HepG2 (cell line): Measurements from ENCODE around the gene DTD2. TPM values are rescaled to one million over a fixed set of nuclear protein-coding genes. Genes with fewer than 3 reads are reported as not detected.

Source experiments
- ASH2L ChIP-seq: fragments of 300-600, 200-600 bp; sonication (generic); IDR thresholded peaks from 2 replicates; pipeline ENCODE4 v1.7.0; 2017; ENCODE audit warnings: low read depth, mild to moderate bottlenecking, moderate library complexity, mixed read lengths, low read length; ENCODE audit not compliant: insufficient read length
- ATF5 ChIP-seq: sonication (generic); formaldehyde crosslinking; IDR thresholded peaks from 2 replicates; pipeline ENCODE4 v1.4.0; 2020; ENCODE audit warnings: mild to moderate bottlenecking, low read depth, missing genetic modification reagents
- CEBPB ChIP-seq: IDR thresholded peaks from 2 replicates; pipeline ENCODE4 v1.6.1; 2011; ENCODE audit warnings: low read depth, low read length, improper control_type of control experiment, borderline replicate concordance
- CREBL2 ChIP-seq: sonication (generic); formaldehyde crosslinking; IDR thresholded peaks from 2 replicates; pipeline ENCODE4 v1.8.1; 2023; ENCODE audit warnings: missing genetic modification reagents, mild to moderate bottlenecking, borderline replicate concordance
- FOXJ3 ChIP-seq: sonication (generic); formaldehyde crosslinking; IDR thresholded peaks from 2 replicates; pipeline ENCODE4 v1.4.0; 2020; ENCODE audit warnings: missing genetic modification reagents, mild to moderate bottlenecking, borderline replicate concordance
- IRF9 ChIP-seq: sonication (generic); formaldehyde crosslinking; IDR thresholded peaks from 2 replicates; pipeline ENCODE4 v1.8.0; 2022; ENCODE audit warnings: missing genetic modification reagents, mild to moderate bottlenecking, borderline replicate concordance
- POGZ ChIP-seq: sonication (generic); formaldehyde crosslinking; IDR thresholded peaks from 2 replicates; pipeline ENCODE4 v1.4.0; 2020; ENCODE audit warnings: mild to moderate bottlenecking, missing genetic modification reagents
- TBX2 ChIP-seq: sonication (generic); formaldehyde crosslinking; IDR thresholded peaks from 2 replicates; pipeline ENCODE4 v1.5.0; 2020; ENCODE audit warnings: missing genetic modification reagents, mild to moderate bottlenecking, borderline replicate concordance
- ZBTB33 ChIP-seq: sonication (generic); formaldehyde crosslinking; IDR thresholded peaks from 2 replicates; pipeline ENCODE4 v1.4.0; 2020; ENCODE audit warnings: missing genetic modification reagents
- ZNF414 ChIP-seq: sonication (generic); formaldehyde crosslinking; IDR thresholded peaks from 2 replicates; pipeline ENCODE4 v1.5.0; 2020; ENCODE audit warnings: missing genetic modification reagents
- ZNF484 ChIP-seq: sonication (generic); formaldehyde crosslinking; IDR thresholded peaks from 2 replicates; pipeline ENCODE4 v1.5.1; 2020; ENCODE audit warnings: mild to moderate bottlenecking, low read depth, missing genetic modification reagents, borderline replicate concordance
- ZNF513 ChIP-seq: sonication (generic); formaldehyde crosslinking; conservative IDR thresholded peaks from 2 replicates; pipeline ENCODE4 v1.5.0; 2020; ENCODE audit warnings: missing genetic modification reagents
- ZNF567 ChIP-seq: sonication (generic); formaldehyde crosslinking; IDR thresholded peaks from 2 replicates; pipeline ENCODE4 v1.8.1; 2023; ENCODE audit warnings: mild to moderate bottlenecking, missing genetic modification reagents, borderline replicate concordance
- ZNF644 ChIP-seq: IDR thresholded peaks from 2 replicates; pipeline ENCODE4 v1.6.1; 2016; ENCODE audit warnings: low read depth
- polyA plus RNA-seq, 8 experiments: library from polyadenylated mRNA; depleted of rRNA in 3 of 8; stranded (reverse) in 7 of 8; unstranded in 1 of 8; fragments of >200 nt; fragmentation: Illumina TruSeq in 4 of 8; extraction: Trizol in 4 of 8; gene quantifications; 2 replicates each; pipeline versions ENCODE4 v1.2.1 to v1.2.3, GENCODE V29; 2011 to 2016; ENCODE audit warnings: low read depth in 4 of 8, missing spikeins in 1 of 8, mixed read lengths in 1 of 8; ENCODE audit not compliant: insufficient read depth in 1 of 8
- total RNA-seq, 5 experiments: library from RNA; depleted of rRNA; stranded (reverse); fragments of >200 nt; fragmentation: Illumina TruSeq; extraction: Trizol; gene quantifications; 2 replicates each; pipeline ENCODE4 v1.2.3, GENCODE V29; 2016; ENCODE audit warnings: low read depth in 1 of 5
- TF ChIP-seq, protein P1 (sequence below): sonication (generic); formaldehyde crosslinking; IDR thresholded peaks from 2 replicates; pipeline ENCODE4 v1.9.0; 2021; ENCODE audit warnings: missing genetic modification reagents, borderline replicate concordance

DTD2 gene
- total and polyA plus RNA-seq, 2 of the 13 experiments (the other 11 are each of a cell fraction or from before 2014, with no cell fraction given) = 22.3 to 49.8 TPM

DNA sequence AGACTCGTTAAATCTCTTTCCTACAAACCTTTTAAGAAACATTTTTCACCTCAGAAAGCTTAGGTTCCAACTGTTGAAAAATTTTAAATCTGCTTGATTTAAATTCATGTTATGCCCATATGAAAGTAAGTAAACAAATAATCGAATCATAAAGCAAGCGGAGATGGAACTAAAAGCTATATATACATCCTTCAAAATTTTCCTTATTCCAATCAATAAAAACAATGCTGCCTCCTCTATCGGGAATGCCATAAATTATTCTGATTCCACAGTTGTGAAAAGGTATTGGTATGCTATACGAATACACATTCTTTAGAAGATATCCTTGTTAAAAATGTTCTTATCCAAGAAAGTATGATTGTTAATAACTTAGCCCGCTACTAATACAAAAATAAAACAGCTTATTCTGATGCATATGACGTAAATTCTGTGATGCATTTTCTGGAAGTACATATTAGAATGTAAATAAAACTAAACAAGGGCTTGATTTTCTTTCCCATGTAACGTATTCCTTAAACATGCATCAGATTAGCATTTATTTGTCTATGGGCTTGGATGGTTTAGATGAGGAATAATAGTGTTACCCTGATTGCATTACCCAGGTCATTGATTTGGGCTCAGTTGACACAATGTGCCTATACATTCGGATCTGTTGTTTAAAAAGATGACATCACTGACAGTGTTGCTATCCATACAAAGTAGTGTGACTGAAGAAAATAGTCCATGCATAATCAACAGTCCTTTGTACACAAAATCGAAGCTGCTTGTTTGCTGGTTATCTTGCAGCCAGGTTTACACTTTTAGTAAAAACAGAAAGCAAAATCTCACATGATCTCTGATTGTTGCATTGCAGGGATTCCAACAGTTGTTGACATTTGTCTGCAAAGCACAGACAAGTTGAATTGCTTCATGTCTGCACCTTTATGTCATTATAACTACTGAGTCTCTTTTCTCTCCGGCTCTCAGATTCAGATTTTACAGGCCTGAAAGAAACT, 656 bp upstream of the DTD2 start (continued):
- TF ChIP-seq ZBTB33 = no peak
- peak; percentile 95 for TF ChIP-seq ZNF414 (CRISPR knock-in tag)
- TF ChIP-seq ASH2L = peak; percentile 22
- peak; percentile 81 for TF ChIP-seq FOXJ3 (CRISPR knock-in tag)
- no peak for TF ChIP-seq ZNF513 (CRISPR knock-in tag)
- TF ChIP-seq IRF9 (CRISPR knock-in tag) = no peak
- TF ChIP-seq ZNF567 (CRISPR knock-in tag) = no peak
- TF ChIP-seq ZNF644 (CRISPR knock-in tag) = peak; percentile 64; the same call in 1 of the 2 replicates
- no peak for TF ChIP-seq ATF5 (CRISPR knock-in tag)
- TF ChIP-seq POGZ = no peak
- no peak for TF ChIP-seq CREBL2 (CRISPR knock-in tag)
- TF ChIP-seq TBX2 = peak; percentile 55; the same call in 1 of the 2 replicates
- TF ChIP-seq, protein P1, sequence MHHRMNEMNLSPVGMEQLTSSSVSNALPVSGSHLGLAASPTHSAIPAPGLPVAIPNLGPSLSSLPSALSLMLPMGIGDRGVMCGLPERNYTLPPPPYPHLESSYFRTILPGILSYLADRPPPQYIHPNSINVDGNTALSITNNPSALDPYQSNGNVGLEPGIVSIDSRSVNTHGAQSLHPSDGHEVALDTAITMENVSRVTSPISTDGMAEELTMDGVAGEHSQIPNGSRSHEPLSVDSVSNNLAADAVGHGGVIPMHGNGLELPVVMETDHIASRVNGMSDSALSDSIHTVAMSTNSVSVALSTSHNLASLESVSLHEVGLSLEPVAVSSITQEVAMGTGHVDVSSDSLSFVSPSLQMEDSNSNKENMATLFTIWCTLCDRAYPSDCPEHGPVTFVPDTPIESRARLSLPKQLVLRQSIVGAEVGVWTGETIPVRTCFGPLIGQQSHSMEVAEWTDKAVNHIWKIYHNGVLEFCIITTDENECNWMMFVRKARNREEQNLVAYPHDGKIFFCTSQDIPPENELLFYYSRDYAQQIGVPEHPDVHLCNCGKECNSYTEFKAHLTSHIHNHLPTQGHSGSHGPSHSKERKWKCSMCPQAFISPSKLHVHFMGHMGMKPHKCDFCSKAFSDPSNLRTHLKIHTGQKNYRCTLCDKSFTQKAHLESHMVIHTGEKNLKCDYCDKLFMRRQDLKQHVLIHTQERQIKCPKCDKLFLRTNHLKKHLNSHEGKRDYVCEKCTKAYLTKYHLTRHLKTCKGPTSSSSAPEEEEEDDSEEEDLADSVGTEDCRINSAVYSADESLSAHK (CRISPR knock-in tag) = no peak
- no peak for TF ChIP-seq ZNF484 (CRISPR knock-in tag)
- TF ChIP-seq CEBPB = peak; percentile 96
